Fibroblast of villous mesenchyme (primary cell): Measurements from ENCODE around the gene RAB31. TPM values are rescaled to one million over a fixed set of nuclear protein-coding genes. Genes with fewer than 3 reads are reported as not detected.

ENCODE experiments used
- DNase-seq: peaks from one replicate; pipeline ENCODE4 v3.0.0-alpha.2; 2010; ENCODE audit warnings: low read depth
- H3K4me3 ChIP-seq: 2 replicates; pipeline ENCODE4 v1.5.1; 2011; ENCODE audit warnings: low read depth, mild to moderate bottlenecking, low read length
- CTCF ChIP-seq: IDR thresholded peaks from 2 replicates; pipeline ENCODE4 v1.5.1; 2012; ENCODE audit warnings: low read depth, mild to moderate bottlenecking, low read length; ENCODE audit not compliant: insufficient read depth
- total RNA-seq: library from RNA; depleted of rRNA; stranded (reverse); fragments of >200 nt; gene quantifications from 2 replicates; pipeline ENCODE4 v1.2.3, GENCODE V29; 2012

Gene RAB31
- total RNA-seq, 1 donor: 34.5 TPM

GRCh38 chr18:9838144-9838877, 130.2 kb downstream of the RAB31 start:
- no peak for TF ChIP-seq CTCF
- no peak for DNase-seq
- H3K4me3 ChIP-seq: no peak overlapping the region

GRCh38 chr18:9839211-9839610, 131.1 kb downstream of the RAB31 start:
- H3K4me3 ChIP-seq: no peak overlapping the region
- DNase-seq: no peak
- no peak for TF ChIP-seq CTCF

GRCh38 chr18:9839853-9840252, 131.8 kb downstream of the RAB31 start:
- DNase-seq: no peak
- no peak for TF ChIP-seq CTCF
- no peak overlapping the region for H3K4me3 ChIP-seq

GRCh38 chr18:9841752-9842151, 133.7 kb downstream of the RAB31 start:
- DNase-seq: no peak

GRCh38 chr18:9842448-9842847, 134.3 kb downstream of the RAB31 start:
- no peak overlapping the region for H3K4me3 ChIP-seq
- no peak for TF ChIP-seq CTCF
- no peak for DNase-seq

More at GRCh38 chr18:9841752-9842151, 133.7 kb downstream of the RAB31 start:
- TF ChIP-seq CTCF: no peak
- H3K4me3 ChIP-seq: no peak overlapping the region

GRCh38 chr18:9845256-9845655, 137.2 kb downstream of the RAB31 start:
- TF ChIP-seq CTCF: no peak
- DNase-seq: no peak
- H3K4me3 ChIP-seq: no peak overlapping the region
